Type B pancreatic cell (in vitro differentiated cells): ENCODE results near the gene FOXN3. TPM values are rescaled to one million over a fixed set of nuclear protein-coding genes. Genes with fewer than 3 reads are reported as not detected.

Experiments used
- DNase-seq: peaks from one replicate; pipeline ENCODE4 v3.0.0; 2021; ENCODE audit warnings: mixed read lengths; ENCODE audit not compliant: unreplicated experiment; ENCODE audit errors: extremely low spot score
- H3K27ac Mint-ChIP-seq: 2 replicates; pipeline ENCODE4 v1.8.0; 2021; ENCODE audit warnings: mild to moderate bottlenecking, mixed read lengths
- H3K27me3 Mint-ChIP-seq: 2 replicates; pipeline ENCODE4 v1.8.0; 2021; ENCODE audit warnings: mixed read lengths
- H3K36me3 Mint-ChIP-seq: 2 replicates; pipeline ENCODE4 v1.8.0; 2021; ENCODE audit warnings: mixed read lengths
- H3K4me1 Mint-ChIP-seq: one replicate; pipeline ENCODE4 v1.8.0; 2021; ENCODE audit warnings: mixed read lengths; ENCODE audit not compliant: unreplicated experiment
- H3K4me3 Mint-ChIP-seq: 2 replicates; pipeline ENCODE4 v1.8.0; 2021; ENCODE audit warnings: mild to moderate bottlenecking, mixed read lengths
- H3K9me3 Mint-ChIP-seq: 2 replicates; pipeline ENCODE4 v1.8.0; 2021; ENCODE audit warnings: mixed read lengths
- total RNA-seq: library from RNA; stranded (reverse); gene quantifications from 2 replicates; pipeline ENCODE4 v1.2.1, GENCODE V29; 2021; ENCODE audit warnings: low replicate concordance
- TF ChIP-seq, protein P1 (sequence below): fragments of 200-600 bp; sonication (generic); conservative IDR thresholded peaks from 2 replicates; pipeline ENCODE4 v1.5.0; 2021; ENCODE audit warnings: antibody characterized with exemption, mild to moderate bottlenecking

FOXN3 gene
- total RNA-seq, 1 donor from 2014 or later: 73.5 TPM

DNA sequence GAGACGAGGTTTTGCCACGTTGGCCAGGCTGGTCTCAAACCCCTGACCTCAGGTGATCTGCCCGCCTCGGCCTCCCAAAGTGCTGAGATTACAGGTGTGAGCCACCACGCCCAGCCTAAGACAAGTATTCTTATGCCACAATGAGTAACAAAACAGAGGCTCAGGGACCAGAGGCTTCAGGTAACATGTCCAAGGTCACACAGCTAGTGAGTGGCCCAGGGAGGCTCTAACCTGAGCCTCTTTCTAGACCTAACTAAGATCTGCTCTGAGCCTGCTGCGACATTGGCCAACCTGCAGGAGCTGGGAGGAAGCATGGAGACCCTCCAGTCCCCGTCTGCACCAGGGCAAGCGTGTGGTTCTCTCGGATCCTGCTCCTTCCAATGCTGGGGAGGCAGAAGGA lies 77.9 kb downstream of the FOXN3 start:
- no peak overlapping the region for H3K27ac Mint-ChIP-seq
- no peaks in the 10 kb centered on the region for H3K9me3 Mint-ChIP-seq
- no peaks in the 10 kb centered on the region for H3K27me3 Mint-ChIP-seq
- no peak overlapping the region for H3K4me3 Mint-ChIP-seq
- no peak for DNase-seq
- peaks cover 15% of the 10 kb centered on the region for H3K36me3 Mint-ChIP-seq
- peaks cover 39% of the 10 kb centered on the region for H3K4me1 Mint-ChIP-seq
- TF ChIP-seq, protein P1, sequence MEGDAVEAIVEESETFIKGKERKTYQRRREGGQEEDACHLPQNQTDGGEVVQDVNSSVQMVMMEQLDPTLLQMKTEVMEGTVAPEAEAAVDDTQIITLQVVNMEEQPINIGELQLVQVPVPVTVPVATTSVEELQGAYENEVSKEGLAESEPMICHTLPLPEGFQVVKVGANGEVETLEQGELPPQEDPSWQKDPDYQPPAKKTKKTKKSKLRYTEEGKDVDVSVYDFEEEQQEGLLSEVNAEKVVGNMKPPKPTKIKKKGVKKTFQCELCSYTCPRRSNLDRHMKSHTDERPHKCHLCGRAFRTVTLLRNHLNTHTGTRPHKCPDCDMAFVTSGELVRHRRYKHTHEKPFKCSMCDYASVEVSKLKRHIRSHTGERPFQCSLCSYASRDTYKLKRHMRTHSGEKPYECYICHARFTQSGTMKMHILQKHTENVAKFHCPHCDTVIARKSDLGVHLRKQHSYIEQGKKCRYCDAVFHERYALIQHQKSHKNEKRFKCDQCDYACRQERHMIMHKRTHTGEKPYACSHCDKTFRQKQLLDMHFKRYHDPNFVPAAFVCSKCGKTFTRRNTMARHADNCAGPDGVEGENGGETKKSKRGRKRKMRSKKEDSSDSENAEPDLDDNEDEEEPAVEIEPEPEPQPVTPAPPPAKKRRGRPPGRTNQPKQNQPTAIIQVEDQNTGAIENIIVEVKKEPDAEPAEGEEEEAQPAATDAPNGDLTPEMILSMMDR: no peak

DNA sequence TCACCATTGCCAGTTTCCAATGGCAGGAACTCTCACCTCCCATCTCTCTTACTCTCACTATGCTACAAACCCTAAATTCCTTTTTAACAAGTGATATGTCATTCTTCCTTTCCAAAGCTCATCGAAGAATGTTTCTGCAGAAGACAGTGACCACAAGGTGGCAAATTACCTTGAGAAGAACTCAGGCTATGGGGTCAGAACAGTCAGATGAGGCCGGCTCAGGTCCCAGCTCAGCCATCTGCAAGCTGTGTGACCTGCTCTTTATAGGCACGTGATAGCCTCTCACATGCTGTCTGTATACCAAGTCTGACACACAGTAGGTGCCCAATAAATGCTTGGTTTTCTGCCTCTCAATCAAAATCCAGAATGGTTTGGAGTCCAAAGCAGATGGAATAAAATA lies 80.7 kb downstream of the FOXN3 start:
- no peaks in the 10 kb centered on the region for H3K9me3 Mint-ChIP-seq
- H3K4me3 Mint-ChIP-seq: no peak overlapping the region
- DNase-seq: no peak
- H3K36me3 Mint-ChIP-seq: peaks cover 15% of the 10 kb centered on the region
- H3K4me1 Mint-ChIP-seq: peaks cover 33% of the 10 kb centered on the region
- no peaks in the 10 kb centered on the region for H3K27me3 Mint-ChIP-seq
- no peak overlapping the region for H3K27ac Mint-ChIP-seq
- TF ChIP-seq, protein P1: peak; percentile 30

DNA sequence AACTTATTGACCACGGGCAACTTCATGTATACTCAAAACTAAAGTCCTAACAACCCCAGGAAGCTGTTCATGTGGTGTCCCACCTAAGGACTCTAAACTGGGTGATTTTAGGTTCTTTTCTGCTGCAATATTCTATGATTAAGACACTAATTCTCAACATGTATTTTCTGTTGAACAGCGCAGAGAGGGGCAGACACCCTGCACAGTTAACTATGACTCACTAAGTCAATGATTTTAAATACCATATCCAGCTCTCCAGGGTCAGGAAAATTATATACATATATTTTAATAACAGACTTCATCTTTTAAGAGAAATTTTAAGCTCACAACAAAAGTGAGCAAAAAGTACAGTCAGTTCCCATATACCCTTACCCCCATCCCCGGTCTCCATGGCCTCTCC lies 85.0 kb downstream of the FOXN3 start:
- Mint-ChIP-seq H3K27ac (no peak overlapping the region), H3K36me3 (peaks cover 19% of the 10 kb centered on the region), H3K4me3 (no peak overlapping the region), H3K27me3 (no peaks in the 10 kb centered on the region), H3K4me1 (peaks cover 19% of the 10 kb centered on the region), H3K9me3 (peaks cover 3% of the 10 kb centered on the region)
- DNase-seq: no peak
- TF ChIP-seq, protein P1: no peak

DNA sequence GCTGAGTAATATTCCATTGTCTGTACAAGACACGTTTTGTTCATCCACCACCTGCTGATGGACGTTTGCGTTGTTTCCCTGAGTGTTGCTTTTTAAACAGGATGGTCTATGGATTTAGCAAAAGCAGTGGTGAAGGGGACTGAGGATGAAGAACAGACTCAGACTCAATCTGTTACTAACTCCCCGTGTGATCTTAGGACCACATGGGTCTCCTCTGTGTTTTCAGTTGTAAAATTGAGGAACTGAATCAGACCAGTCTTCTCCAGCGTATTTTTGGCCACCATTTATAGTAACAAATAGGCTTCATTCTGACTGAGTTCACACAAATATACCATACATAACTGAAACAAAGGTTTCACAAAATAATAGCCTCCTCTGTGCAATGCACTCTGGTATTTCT lies 85.6 kb downstream of the FOXN3 start:
- peaks cover 17% of the 10 kb centered on the region for H3K4me1 Mint-ChIP-seq
- H3K36me3 Mint-ChIP-seq: peaks cover 19% of the 10 kb centered on the region
- H3K27ac Mint-ChIP-seq: no peak overlapping the region
- H3K4me3 Mint-ChIP-seq: no peak overlapping the region
- H3K27me3 Mint-ChIP-seq: no peaks in the 10 kb centered on the region
- no peak for DNase-seq
- peaks cover 6% of the 10 kb centered on the region for H3K9me3 Mint-ChIP-seq
- TF ChIP-seq, protein P1: no peak

DNA sequence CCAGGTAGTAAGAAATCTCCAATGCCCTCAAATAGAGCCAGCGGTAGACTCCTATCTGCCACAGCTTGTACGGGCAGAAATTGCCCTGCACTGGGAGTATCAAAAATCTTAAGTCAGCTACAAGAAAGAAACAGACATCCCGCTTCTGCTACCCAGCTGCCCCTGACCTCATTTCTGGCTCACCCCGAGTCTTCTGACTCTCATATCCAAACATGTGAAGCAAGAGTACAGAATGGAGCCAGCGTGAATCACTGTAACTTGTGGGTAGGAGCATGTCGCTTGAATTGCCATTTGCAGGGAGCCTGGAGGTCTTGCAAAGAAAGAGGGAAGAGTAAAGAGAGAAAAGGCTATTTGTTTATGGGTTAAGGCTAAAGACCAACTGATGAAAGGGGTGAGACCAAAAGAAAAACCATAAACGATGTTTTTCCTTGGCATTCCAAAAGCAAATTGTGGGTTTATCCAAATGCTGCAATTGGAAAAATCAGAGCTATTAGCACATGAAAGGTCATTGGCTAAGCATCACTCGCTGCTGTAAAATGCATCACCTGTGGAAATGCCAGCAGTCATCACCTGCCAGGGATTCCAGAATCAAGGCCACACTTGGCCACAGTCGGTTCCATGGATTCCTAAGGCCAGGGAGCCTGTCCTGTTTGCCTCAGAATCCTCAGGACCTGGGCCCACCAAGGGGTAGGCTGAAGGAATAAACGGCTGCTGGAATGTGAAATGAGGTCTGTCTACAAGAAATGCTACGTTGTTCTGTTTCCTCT lies 86.6 kb downstream of the FOXN3 start:
- no peak for DNase-seq
- TF ChIP-seq, protein P1: no peak
- H3K4me3 Mint-ChIP-seq: no peak overlapping the region
- peaks cover 23% of the 10 kb centered on the region for H3K36me3 Mint-ChIP-seq
- H3K9me3 Mint-ChIP-seq: peaks cover 6% of the 10 kb centered on the region
- no peak overlapping the region for H3K27ac Mint-ChIP-seq
- H3K27me3 Mint-ChIP-seq: no peaks in the 10 kb centered on the region
- peaks cover 17% of the 10 kb centered on the region for H3K4me1 Mint-ChIP-seq
